Spleen (tissue), 7 donors: ENCODE data around the gene SUSD2.
"Not testable (repeated sequence)": the region's sequence is repeated elsewhere in the genome, so short reads cannot be mapped to it uniquely, and the experiment has no call there.

Source experiments
- CTCF ChIP-seq, 11 experiments: fragments of 200-600 bp in 7 of 11; fragments of 450-650 bp in 4 of 11; sonication (generic) in 4 of 11; IDR thresholded peaks in 8 of 11; conservative IDR thresholded peaks in 3 of 11; 1 replicate in 7 of 11; 2 replicates in 4 of 11; pipeline versions ENCODE4 v1.4.0 to v1.8.0; 2016 to 2021; ENCODE audit warnings: antibody characterized with exemption in 11 of 11, inconsistent platforms in 4 of 11, mild to moderate bottlenecking in 1 of 11
- POLR2A ChIP-seq, 3 donors: fragments of 450-650 bp; IDR thresholded peaks; one replicate each; pipeline ENCODE4 v1.5.1; 2017; ENCODE audit warnings: antibody characterized with exemption in 3 of 3, mild to moderate bottlenecking in 1 of 3
- POLR2AphosphoS5 ChIP-seq, 3 donors: sonication (generic); formaldehyde crosslinking; IDR thresholded peaks; one replicate each; pipeline ENCODE4 v1.5.1; 2017; ENCODE audit warnings: antibody characterized with exemption in 3 of 3
- donor health status: DM: no; HTN: no; CAD: no; lungs with moderate emphysema.
- donor health status: DM: no; HTN: no; CAD: no.
- donor health status: DM: no; HTN: no; CAD: no.

GRCh38 chr22:24206460-24207263 lies 25.4 kb downstream of the SUSD2 start:
- TF ChIP-seq CTCF (IDR thresholded peaks at IDR 0.05 in 8 of 11, conservative IDR thresholded peaks at IDR 0.05 in 3 of 11); POLR2A (IDR thresholded peaks at IDR 0.05); POLR2AphosphoS5 (IDR thresholded peaks at IDR 0.05): not testable (repeated sequence)
